A673 (cell line): Measurements from ENCODE around the gene MS4A12. TPM values are rescaled to one million over a fixed set of nuclear protein-coding genes. Genes with fewer than 3 reads are reported as not detected.

Source experiments
- BruUV-seq: library from RNA; stranded (reverse); fragments of 400-500 nt; replicated peaks from 2 replicates; lab custom pipeline; 2021; lab: Mats Ljungman, UMichigan
- CTCF ChIA-PET: fragments of 300-600 bp; sonication (Branson Sonifier 250); formaldehyde crosslinking; loops from one replicate; lab custom pipeline; 2022; ENCODE audit warnings: antibody characterized with exemption; lab: Charles Lee
- POLR2A ChIA-PET: fragments of 300-600 bp; sonication (Branson Sonifier 250); formaldehyde crosslinking; loops from one replicate; lab custom pipeline; 2022; ENCODE audit warnings: antibody characterized with exemption; ENCODE audit not compliant: low non-redundant PET; lab: Charles Lee
- DNase-seq: peaks from one replicate; pipeline ENCODE4 v3.0.0-alpha.2; 2015; ENCODE audit warnings: low spot score
- H3K27ac ChIP-seq: fragments of 200-600 bp; sonication (generic); 2 replicates; pipeline ENCODE4 v1.5.1; 2016; ENCODE audit warnings: mixed run types, low read depth, mild to moderate bottlenecking, mixed read lengths, antibody characterized with exemption, low read length; ENCODE audit not compliant: poor library complexity, severe bottlenecking
- H3K27me3 ChIP-seq: fragments of 200-600 bp; sonication (generic); replicated peaks from 2 replicates; pipeline ENCODE4 v1.6.1; 2017; ENCODE audit warnings: mixed run types, low read depth, mild to moderate bottlenecking, mixed read lengths, antibody characterized with exemption, low read length; ENCODE audit not compliant: insufficient read depth, poor library complexity
- H3K36me3 ChIP-seq: fragments of 200-600 bp; sonication (generic); 2 replicates; pipeline ENCODE4 v1.6.1; 2016; ENCODE audit warnings: mixed run types, mild to moderate bottlenecking, mixed read lengths, antibody characterized with exemption, low read length; ENCODE audit not compliant: insufficient read depth, poor library complexity, severe bottlenecking
- H3K4me1 ChIP-seq: fragments of 200-600 bp; sonication (generic); 2 replicates; pipeline ENCODE4 v1.6.1; 2017; ENCODE audit warnings: mixed run types, mild to moderate bottlenecking, mixed read lengths, antibody characterized with exemption, low read length; ENCODE audit not compliant: insufficient read depth, poor library complexity, severe bottlenecking
- H3K4me3 ChIP-seq: fragments of 200-600 bp; sonication (generic); 2 replicates; pipeline ENCODE4 v1.5.1; 2016; ENCODE audit warnings: low read depth, mixed run types, mild to moderate bottlenecking, mixed read lengths, low read length; ENCODE audit not compliant: poor library complexity, severe bottlenecking
- H3K9me3 ChIP-seq: fragments of 200-600 bp; sonication (generic); 2 replicates; pipeline ENCODE4 v1.6.1; 2016; ENCODE audit warnings: mixed run types, low read depth, mild to moderate bottlenecking, mixed read lengths, antibody characterized with exemption, low read length; ENCODE audit not compliant: poor library complexity, severe bottlenecking
- CTCF ChIP-seq: fragments of 300-800, 200-600 bp; sonication (generic); conservative IDR thresholded peaks from 2 replicates; pipeline ENCODE4 v1.5.1; 2017; ENCODE audit warnings: low read depth, mild to moderate bottlenecking, antibody characterized with exemption, low read length, moderate library complexity, mixed read lengths
- EZH2 ChIP-seq: fragments of 200-600 bp; sonication (generic); IDR thresholded peaks from 2 replicates; pipeline ENCODE4 v1.6.1; 2017; ENCODE audit warnings: borderline replicate concordance, low read depth, mild to moderate bottlenecking, mixed read lengths, antibody characterized with exemption, low read length; ENCODE audit not compliant: poor library complexity, severe bottlenecking
- intact Hi-C: fragments of 100-400 bp; cut with micrococcal nuclease; formaldehyde crosslinking; loops from one replicate; pipeline ENCODE4 v1.10.0; 2022; ENCODE audit not compliant: unreplicated experiment
- total RNA-seq: library from RNA; stranded (reverse); gene quantifications from 2 replicates; pipeline ENCODE4 v1.2.3, GENCODE V29; 2021

The MS4A12 gene
- total RNA-seq, 1 experiment from 2014 or later, result not detected

GRCh38 chr11:60515144-60515855 lies 22.7 kb downstream of the MS4A12 start, which contains the start of gene MS4A13:
TSS of gene MS4A13 (plus strand) at chr11:60515392. CDS start at chr11:60518084, 2,692 bp downstream.
- TF ChIP-seq CTCF, result no peak
- no peak for TF ChIP-seq EZH2
- no peak for DNase-seq
- Histone ChIP-seq H3K4me3 (no peak within 1 kb of the TSS), H3K9me3 (no peaks in the 10 kb centered on the region), H3K27me3 (peaks cover 21% of the 10 kb centered on the region), H3K4me1 (no peaks in the 10 kb centered on the region), H3K36me3 (no peaks in the 10 kb centered on the region), H3K27ac (no peak within 1 kb of the TSS)
- no TSS peak for BruUV-seq
- ChIA-PET CTCF (no interaction called here), POLR2A (no interaction called here)
- intact Hi-C loops, result no loop called here

GRCh38 chr11:60528465-60528864 lies 35.9 kb downstream of the MS4A12 start:
- CTCF ChIA-PET, result no interaction called here
- no peaks in the 10 kb centered on the region for H3K4me1 ChIP-seq
- H3K36me3 ChIP-seq, result no peaks in the 10 kb centered on the region
- TF ChIP-seq CTCF (no peak), EZH2 (no peak)
- intact Hi-C loops, result no loop called here
- DNase-seq, result no peak
- no peak overlapping the region for H3K4me3 ChIP-seq
- POLR2A ChIA-PET, result no interaction called here
- no peaks in the 10 kb centered on the region for H3K9me3 ChIP-seq
- H3K27me3 ChIP-seq, result peaks cover 11% of the 10 kb centered on the region
- no peak overlapping the region for H3K27ac ChIP-seq
- BruUV-seq, result no TSS peak

DNA sequence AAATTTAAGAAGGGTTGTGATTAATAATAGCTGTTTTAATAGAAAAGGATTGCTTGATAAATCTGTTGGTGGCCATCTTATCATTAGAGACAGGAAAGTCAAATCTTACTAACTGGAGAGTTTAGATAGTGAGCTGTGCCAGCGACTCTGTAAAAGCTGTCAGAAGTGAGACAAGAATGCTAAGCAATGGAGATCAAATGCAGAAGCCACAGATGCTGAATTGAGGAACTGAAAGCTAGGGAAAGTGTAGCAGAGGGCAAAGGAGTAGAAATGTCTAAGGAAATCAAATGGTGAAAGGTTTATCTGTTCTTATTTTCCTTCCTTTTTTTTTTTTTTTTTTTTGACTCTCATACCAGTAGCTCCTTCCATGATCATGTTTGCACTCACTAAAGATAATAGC lies 36.4 kb downstream of the MS4A12 start:
- H3K4me3 ChIP-seq, result no peak overlapping the region
- BruUV-seq, result no TSS peak
- H3K9me3 ChIP-seq, result no peaks in the 10 kb centered on the region
- no peaks in the 10 kb centered on the region for H3K36me3 ChIP-seq
- no peak for DNase-seq
- H3K4me1 ChIP-seq, result no peaks in the 10 kb centered on the region
- H3K27ac ChIP-seq, result no peak overlapping the region
- intact Hi-C loops, result no loop called here
- H3K27me3 ChIP-seq, result peaks cover 11% of the 10 kb centered on the region
- POLR2A ChIA-PET, result no interaction called here
- no peak for TF ChIP-seq EZH2
- TF ChIP-seq CTCF, result no peak
- CTCF ChIA-PET, result no interaction called here
